GM18868 (cell line): ENCODE data around the gene ADGRF1.

ENCODE experiments used
- ATAC-seq: cut with Tn5 transposase; IDR thresholded peaks from one replicate; pipeline ENCODE4 v1.9.1; 2021; ENCODE audit warnings: mild to moderate bottlenecking, moderate library complexity; ENCODE audit not compliant: unreplicated experiment

ADGRF1 gene

DNA sequence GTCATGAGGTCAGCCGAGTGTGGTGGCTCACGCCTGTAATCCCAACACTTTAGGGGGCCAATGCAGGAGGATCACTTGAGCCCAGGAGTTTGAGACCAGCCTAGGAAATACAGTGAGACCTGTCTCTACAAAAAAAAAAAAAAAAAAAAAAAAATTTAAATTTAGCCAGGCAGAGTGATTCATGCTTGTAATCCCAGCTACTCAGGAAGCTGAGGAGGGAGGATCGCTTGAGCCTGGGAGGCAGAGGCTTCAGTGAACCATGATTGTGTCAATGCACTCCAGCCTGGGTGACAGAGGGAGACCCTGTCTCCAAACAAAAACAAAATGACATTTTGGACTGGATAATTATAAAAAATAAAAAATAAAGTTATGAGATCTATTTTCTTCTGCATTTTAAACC, 56.2 kb downstream of the ADGRF1 start:
- no peak for ATAC-seq

DNA sequence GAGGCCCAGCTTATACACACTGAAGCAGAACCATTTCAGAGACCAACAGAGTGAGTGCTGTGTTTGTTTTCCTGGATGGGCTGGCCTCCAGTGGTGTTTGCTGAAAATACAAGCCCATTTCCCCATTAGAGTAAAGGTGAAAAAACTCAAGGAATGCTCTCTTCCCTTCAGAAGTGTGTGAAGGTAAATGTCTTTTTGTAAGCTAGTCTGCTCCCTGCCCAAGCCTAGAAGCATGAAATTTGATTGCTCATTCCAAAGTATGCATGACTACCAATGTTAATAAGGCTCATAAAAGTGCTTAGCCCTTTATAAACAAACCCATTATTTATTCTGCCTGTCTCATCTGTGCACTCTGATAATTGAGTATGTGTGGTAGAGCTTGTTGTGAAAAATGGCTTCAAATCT, 59.1 kb downstream of the ADGRF1 start:
- no peak for ATAC-seq

DNA sequence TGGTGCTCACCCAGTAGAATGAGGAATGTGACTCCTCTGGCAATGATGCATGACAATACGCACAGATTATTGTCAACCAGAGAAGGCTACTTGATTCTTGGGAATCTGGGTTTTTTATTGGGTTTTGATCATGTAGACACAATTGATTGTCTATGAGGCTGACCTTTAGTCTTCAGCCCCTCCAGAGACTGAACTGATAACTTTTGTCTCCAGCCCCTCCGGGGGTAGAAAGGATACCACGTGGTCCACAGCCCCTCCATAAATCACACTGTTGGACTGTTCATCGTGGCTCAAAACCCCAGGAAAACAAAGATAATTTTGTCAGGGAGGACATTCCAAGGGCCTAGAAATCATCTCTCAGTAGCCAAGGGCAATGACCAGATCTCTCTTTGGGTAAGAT, 62.9 kb downstream of the ADGRF1 start:
- ATAC-seq: no peak

DNA sequence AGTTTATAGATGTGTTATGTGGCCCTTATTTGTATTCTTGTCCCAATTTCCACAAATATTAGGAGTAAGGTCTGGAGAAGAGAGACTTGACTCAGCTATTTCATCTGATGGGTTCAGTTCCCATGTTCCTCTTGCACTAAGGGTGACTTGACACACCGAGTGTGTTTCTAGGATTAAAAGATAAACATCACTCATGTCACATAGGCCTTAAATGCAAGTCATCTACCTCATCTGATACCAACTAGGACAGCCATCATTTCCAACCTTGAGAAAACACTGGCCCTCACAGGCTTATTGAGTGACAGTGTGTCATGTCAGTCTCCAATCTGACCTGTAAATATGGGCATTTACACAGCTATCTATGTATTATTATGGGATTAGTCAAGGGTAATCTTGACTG, 67.3 kb downstream of the ADGRF1 start:
- no peak for ATAC-seq

DNA sequence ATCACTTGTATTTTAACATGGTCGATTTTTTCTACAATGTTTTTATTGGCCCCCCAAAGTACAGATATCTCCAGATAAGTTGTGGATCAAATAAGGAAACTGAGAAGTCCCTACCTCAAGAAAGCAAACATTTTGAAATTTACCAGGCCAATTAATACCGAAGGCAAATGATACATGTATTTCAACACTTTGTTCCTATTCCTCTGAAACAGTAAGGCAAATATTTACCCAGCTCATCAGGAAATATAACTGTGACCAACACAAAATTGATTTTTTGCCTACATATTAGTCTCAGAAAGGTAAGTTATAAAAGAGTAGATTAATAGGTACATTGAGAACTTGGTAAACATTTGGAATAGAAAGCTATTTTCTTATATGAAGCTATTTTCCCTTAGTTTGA, 69.1 kb downstream of the ADGRF1 start:
- no peak for ATAC-seq

DNA sequence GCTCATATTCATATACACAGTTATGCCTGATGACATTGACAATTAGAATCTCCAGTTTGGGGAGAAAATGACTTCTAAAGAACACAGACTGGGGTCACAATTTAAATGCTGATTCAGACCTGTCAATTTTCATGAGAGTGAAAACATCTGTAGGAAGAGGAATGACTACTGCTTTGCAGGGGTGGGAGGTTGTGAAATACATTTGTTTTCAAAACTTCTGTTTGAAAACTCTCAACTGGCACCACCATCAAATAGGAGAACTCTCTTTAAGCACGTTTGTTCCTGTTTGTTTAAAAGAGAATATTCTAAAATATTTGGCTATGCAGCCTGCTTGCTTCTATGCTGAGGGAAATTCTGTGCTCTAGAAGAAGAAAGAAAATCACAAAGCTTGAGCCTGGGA, 69.6 kb downstream of the ADGRF1 start:
- no peak for ATAC-seq

DNA sequence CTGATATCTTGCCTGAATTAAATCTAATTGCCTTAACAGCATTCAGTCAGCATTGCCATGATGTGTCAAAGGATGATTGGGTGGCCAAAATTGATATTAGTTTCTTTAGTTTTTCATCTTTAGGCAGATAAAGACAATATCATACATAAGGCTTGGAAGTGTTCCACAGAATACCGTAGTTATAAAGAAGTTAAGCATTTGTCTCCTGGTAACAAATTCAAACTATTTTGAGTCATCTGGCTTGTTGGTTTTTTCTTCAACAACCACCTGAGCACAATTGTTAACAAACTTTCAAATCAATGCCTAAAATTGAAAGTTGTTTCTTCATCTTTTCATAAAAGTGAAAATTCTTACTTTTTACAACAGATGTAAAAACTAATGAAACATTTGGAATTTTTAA, 72.9 kb downstream of the ADGRF1 start:
- no peak for ATAC-seq

DNA sequence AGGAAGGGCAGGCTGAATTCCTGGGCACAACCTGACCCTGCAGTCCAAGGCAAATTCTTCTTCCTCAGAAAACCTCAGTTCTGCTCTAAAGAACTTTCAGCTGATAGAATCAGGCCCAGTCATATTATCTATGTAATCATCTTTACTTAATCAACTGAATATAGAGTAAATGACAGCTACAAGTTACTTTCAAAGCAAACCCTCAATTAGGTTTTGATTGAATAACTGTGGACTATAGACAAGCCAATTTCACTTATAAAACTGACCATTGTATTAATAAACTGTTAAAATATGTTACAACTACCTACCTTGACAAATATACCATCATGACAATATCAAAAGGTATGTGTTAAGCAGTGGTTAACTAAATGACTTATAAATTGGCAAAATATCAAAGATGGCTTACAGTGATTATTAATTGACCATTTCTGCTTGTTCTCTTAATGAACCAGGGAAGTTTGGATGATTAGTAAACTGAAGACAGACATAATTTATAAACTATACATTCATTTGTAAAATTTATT, 74.2 kb downstream of the ADGRF1 start:
- no peak for ATAC-seq

DNA sequence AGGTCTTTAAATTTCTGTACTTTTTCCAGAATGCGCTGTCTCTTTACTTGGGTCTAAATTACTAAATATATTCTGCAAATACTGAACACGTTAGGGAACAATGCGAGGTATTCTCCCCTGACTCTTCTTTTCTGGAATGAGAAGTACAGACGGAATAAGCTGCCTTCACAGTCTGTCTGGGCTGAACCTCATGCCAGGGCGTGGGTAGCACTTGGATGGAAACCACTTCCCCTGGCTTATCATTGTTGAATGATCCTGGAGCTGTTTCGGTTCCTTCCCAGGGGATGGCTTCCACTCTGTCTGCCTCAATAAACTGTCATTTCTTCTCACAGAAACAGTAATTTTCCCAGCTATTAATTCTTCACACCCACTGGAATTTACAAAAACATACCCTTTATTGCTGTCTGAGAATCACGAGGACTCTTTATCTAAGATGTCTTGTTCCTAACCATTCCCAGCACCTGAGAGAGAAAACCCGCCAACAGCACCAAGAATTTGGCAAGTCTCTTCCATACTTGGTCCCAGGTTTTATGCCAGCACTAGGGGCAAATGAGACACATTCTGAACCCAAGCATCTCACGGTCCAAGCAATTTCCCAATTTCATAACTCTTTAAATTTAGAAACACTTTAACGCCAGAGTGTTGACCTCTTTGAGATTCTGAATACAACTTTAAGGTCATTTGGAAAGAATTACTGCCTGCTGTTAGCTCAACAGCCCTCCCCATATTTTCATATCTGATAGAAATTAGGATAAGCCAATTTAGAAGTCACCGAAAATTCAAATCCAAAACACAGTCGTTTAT, 77.2 kb downstream of the ADGRF1 start:
- no peak for ATAC-seq

DNA sequence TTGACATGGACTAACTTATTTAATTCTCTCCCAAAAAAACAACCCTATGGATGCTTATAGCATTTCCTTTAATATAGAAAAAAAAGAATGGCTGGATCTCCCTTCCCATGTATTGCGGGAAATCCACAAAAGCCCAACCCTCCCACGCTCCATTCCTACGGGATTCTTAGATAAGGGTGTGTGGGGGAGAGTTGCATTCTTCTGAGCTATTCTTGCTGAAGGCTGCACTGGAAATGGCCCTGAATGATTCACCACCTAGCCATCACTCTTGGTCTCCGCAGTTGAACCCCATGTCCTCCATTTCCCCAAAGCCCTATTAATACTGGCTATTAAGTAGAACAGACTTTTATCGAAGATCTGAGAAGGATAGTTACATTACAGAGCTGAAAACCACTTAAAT, 78.5 kb downstream of the ADGRF1 start:
- ATAC-seq: no peak

DNA sequence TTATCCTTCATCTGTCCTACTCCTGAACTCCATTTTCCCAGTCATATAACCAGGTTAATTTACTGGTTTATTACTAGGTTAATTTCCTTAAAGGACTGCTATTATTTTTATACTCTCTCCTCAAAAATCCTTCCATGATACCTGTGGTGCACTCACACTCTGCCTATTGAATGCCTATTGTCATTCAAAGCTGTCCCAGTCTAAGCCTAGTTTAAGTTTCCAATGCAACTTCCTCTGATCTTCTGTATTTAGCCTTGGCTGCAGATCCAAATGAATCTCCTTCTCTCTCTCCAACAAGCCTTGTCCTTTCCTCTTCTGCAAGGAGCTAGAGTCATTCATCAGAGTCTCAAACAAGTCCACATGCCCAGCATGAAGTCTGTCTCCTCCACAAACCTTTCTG, 79.1 kb downstream of the ADGRF1 start:
- ATAC-seq: no peak

DNA sequence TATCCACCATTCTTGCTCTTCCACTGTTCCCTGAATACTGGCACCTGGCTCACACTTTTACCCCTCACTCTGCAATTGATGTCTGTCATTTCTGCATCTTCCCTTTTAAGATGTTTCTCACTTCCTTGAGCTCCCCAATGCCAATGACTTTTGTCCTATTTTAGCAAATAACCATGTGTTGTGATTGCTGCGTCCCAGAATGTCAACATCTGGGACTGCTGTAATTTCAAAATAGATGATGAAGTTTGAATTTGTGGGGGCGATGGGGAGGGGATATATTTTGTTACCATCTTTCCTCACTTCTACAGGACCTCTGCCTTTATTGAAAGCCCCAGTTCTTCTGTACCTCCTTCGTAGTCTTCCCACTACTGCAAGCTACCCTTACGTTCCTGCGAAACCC, 80.4 kb downstream of the ADGRF1 start:
- ATAC-seq: no peak

DNA sequence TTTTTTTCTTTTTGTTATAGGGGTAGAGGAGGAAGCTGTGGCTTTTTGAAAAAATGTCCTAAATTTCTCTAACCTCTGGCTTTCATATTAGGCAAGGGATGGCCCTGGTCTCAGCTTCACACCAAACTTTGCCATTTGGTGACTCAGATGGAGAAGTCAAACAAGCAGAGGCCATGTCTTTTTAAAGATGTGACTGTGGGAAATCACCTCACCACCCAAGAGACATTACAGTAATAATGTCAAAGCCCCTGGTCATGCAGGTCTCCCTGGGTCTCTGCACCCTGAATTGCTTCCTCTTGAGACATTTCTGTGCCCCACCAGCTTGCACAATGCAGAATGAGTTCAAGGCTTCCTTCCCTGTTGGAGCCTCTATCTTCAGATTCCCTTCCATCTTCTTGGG, 80.9 kb downstream of the ADGRF1 start:
- ATAC-seq: no peak

DNA sequence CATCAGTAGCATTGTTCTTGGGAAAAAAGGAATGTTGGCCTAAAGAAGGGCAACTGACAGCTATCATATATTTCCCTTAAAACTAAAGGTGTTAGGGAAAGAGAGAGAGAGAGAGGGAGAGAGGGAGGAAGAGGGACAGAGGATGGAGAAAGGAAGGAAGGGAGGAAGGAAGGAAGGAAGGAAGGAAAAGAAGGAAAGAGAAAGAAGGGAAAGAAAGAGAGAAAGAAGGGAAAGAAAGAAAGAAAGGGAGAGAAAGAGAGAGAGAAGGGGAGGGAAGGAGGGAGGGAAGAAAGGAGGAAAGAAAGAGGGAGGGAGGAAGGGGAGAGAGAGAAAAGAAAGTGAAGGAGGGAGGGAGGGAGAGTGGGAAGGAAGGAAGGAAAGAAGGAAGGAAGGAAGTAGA, 82.7 kb downstream of the ADGRF1 start:
- no peak for ATAC-seq

DNA sequence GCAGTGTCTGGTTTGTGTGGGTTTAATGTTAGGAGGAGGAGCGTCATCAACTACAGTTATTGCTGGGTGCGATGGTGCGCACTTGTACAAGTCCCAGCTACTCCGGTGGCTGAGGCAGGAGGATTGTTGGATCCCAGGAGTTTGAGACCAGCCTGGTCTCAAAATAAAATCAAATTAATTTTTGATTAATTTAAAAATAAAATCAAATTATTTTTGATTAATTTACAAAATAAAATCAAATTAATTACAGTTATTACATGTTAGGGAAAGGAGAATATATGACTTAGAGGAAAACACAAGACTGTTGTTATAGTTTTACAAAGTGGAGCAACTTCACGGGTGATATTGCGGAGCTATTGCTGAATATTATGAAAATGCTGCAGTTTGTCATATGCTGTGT, 85.7 kb downstream of the ADGRF1 start:
- ATAC-seq: no peak

DNA sequence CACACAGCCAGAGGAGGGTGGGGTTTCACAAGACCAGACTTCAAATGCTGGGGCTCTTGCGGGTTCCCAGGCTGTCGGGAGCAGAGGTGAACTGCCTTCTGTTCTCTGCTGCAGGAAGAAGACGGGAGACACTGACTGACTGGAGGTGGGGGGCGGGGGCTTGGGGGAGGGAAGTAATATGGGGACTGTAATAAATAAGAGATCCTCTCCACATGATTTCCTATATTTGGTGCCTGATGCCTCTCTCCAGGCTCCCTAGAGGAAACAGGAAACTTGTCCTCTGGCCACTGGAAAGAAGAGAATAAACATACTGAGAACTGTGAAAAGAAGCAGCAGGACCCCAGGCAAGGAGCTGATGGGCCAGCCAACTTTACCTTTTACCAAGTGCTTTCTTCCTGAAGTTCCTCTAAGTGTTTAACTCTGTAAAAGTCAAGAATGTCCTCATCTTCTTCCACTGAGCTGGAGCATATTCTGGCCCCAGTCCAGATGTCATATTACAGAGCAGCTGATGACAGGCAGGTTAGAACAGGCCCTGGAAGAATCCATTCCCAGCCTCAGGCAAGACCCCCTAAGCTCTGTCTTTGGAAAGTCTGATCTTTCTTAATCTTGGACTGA, 87.2 kb downstream of the ADGRF1 start:
- no peak for ATAC-seq

DNA sequence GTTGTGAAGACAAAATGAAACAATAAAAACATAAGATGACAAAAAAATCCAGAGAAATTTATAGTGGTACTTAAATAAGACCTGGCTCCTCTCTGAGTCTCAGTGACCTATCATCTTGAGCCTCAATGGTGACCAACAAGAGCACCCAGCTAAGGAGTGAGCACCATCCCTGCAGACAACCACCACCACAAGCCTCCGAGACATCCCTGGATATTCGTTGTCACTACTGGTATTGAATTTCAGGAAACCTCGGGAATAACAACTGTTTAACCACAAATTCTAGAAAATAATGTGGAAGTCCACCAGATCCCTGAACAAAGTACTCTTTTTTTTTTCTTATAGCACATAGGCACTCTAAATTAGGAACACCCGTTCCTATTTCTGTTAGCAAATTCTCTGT, 88.2 kb downstream of the ADGRF1 start:
- no peak for ATAC-seq

DNA sequence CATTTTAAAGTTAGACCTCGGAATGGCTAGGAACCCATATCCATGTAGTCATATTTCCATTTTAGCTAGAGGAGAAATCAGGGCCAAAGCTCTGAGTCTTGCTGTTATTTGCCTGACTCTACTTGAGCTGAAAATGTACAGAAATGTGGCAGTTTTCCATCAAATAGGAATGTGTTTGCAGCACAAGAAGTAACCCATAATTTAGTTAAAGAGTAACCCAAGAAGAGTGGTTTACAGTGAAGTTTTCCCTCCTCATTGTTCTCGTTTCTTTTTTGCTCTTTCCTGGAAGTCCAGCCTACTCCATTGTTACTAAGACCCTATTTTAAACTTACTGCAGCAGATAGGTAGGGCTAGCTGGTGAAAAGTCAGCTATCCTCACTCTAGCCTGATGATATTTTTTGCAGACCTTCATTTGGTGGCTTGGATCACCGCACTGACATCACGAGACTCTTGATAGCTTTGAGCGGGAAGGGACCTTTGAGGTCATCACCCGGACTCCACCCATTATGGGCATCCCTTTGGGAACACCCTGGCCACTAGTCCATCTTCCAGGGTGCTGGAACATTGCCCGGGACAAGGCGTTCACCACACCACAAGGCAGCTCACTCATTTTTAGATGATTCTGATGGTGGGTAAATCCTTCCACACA, 92.4 kb downstream of the ADGRF1 start:
- no peak for ATAC-seq

DNA sequence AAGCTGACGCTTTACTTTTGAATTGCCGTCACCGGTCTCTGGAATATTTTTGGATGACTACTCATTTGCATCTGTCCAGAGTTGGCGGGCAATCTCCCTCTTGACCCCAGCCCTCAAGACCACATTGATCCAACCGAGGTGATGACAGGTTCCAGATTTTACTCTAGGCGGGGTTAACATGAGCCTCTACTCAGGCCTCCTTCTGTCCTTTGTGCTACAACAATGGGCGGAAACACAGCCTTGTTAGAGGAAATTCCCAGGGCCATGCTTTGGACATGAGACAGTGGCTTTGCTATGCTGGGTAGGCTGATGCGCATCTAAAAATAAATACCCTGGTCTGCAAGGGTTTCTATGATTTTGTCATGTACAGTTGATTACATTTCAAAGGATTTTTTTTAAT, 93.4 kb downstream of the ADGRF1 start:
- ATAC-seq: no peak
